Activated CD4-positive, alpha-beta memory T cell treated with anti-CD3 and anti-CD28 coated beads, Interleukin-2, amount 10 ng/mL, durations not matched to agents 7 days and 5 days (primary cell): ENCODE measurements around the gene CHAF1A. TPM values are rescaled to one million over a fixed set of nuclear protein-coding genes. Genes with fewer than 3 reads are reported as not detected.

Source experiments
- CTCF ChIA-PET: fragments of 350-600 bp; sonication (Branson Sonifier 250); formaldehyde crosslinking; loops from one replicate; lab custom pipeline; 2021; ENCODE audit warnings: antibody characterized with exemption, inconsistent platforms; lab: Charles Lee
- POLR2A ChIA-PET: fragments of 350-600 bp; sonication (Branson Sonifier 250); formaldehyde crosslinking; loops from one replicate; lab custom pipeline; 2021; ENCODE audit warnings: antibody characterized with exemption; lab: Charles Lee
- DNase-seq: peaks from one replicate; pipeline ENCODE4 v3.0.0-alpha.2; 2020
- H3K27ac Mint-ChIP-seq: one replicate; pipeline ENCODE4 v1.8.0; 2021; ENCODE audit warnings: mild to moderate bottlenecking, mixed read lengths
- H3K27me3 Mint-ChIP-seq: one replicate; pipeline ENCODE4 v1.8.0; 2021; ENCODE audit warnings: mixed read lengths
- H3K36me3 Mint-ChIP-seq: one replicate; pipeline ENCODE4 v1.8.0; 2021; ENCODE audit warnings: low read depth, mixed read lengths
- H3K4me1 Mint-ChIP-seq: one replicate; pipeline ENCODE4 v1.8.0; 2021; ENCODE audit warnings: mixed read lengths
- H3K4me3 Mint-ChIP-seq: one replicate; pipeline ENCODE4 v1.8.0; 2021; ENCODE audit warnings: mild to moderate bottlenecking, mixed read lengths
- H3K9me3 Mint-ChIP-seq: one replicate; pipeline ENCODE4 v1.8.0; 2021; ENCODE audit warnings: mixed read lengths
- total RNA-seq, 2 experiments: library from RNA; stranded (reverse); gene quantifications; one replicate each; pipeline ENCODE4 v1.2.3, GENCODE V29; 2021

Gene CHAF1A
- total RNA-seq, 2 experiments from 2014 or later = 71.7 to 82.5 TPM

- ChIA-PET POLR2A (no interaction called here), CTCF (no interaction called here)
- Mint-ChIP-seq H3K27me3 (no peaks in the 10 kb centered on the region), H3K27ac (no peak overlapping the region), H3K4me3 (no peak overlapping the region), H3K9me3 (no peaks in the 10 kb centered on the region), H3K36me3 (peaks cover 17% of the 10 kb centered on the region), H3K4me1 (peaks cover 2% of the 10 kb centered on the region)
- DNase-seq = no peak
These were observed 86.1 kb downstream of the CHAF1A start for GRCh38 chr19:4488496-4488895.

- CTCF ChIA-PET = no interaction called here
- H3K4me3 Mint-ChIP-seq = no peak overlapping the region
- H3K36me3 Mint-ChIP-seq = peaks cover 19% of the 10 kb centered on the region
- DNase-seq = no peak
- POLR2A ChIA-PET = no interaction called here
- H3K27me3 Mint-ChIP-seq = no peaks in the 10 kb centered on the region
- H3K4me1 Mint-ChIP-seq = no peaks in the 10 kb centered on the region
- H3K27ac Mint-ChIP-seq = no peak overlapping the region
- no peaks in the 10 kb centered on the region for H3K9me3 Mint-ChIP-seq
These were observed 89.0 kb downstream of the CHAF1A start for GRCh38 chr19:4491446-4491845.

- POLR2A ChIA-PET = no interaction called here
These were observed 90.1 kb downstream of the CHAF1A start for GRCh38 chr19:4492337-4493103.

More at GRCh38 chr19:4492337-4493103, 90.1 kb downstream of the CHAF1A start:
- Mint-ChIP-seq H3K36me3 (peaks cover 16% of the 10 kb centered on the region), H3K4me1 (no peaks in the 10 kb centered on the region), H3K9me3 (no peaks in the 10 kb centered on the region), H3K27ac (no peak overlapping the region), H3K4me3 (no peak overlapping the region), H3K27me3 (no peaks in the 10 kb centered on the region)
- CTCF ChIA-PET = no interaction called here
- no peak for DNase-seq

Other genes starting within 250 kb of the CHAF1A start
- gene CREB3L3, start 249.0 kb upstream of the CHAF1A start, total RNA-seq = under 1 TPM; 0.15 to 0.38 TPM
- 10 to 100 TPM; 37.0 to 37.7 TPM for gene SIRT6, start 220.1 kb upstream of the CHAF1A start, total RNA-seq
- 1 to 10 TPM; 1.3 TPM for gene ANKRD24, start 220.0 kb upstream of the CHAF1A start, total RNA-seq
- 1 to 10 TPM; 4.0 TPM for gene EBI3, start 173.1 kb upstream of the CHAF1A start, total RNA-seq
- gene YJU2, start 155.6 kb upstream of the CHAF1A start, total RNA-seq = 10 to 100 TPM; 21.7 to 25.3 TPM
- not detected for gene SHD, start 123.4 kb upstream of the CHAF1A start, total RNA-seq
- gene TMIGD2, start 100.3 kb upstream of the CHAF1A start, total RNA-seq = 1 to 10 TPM; 2.6 to 4.0 TPM
- gene FSD1, start 98.0 kb upstream of the CHAF1A start, total RNA-seq = 1 to 10 TPM; 3.2 to 3.4 TPM
- gene STAP2, start 63.8 kb upstream of the CHAF1A start, total RNA-seq = 1 to 10 TPM; 8.3 to 8.6 TPM
- 10 to 100 TPM; 19.1 to 20.4 TPM for gene MPND, start 59.1 kb upstream of the CHAF1A start, total RNA-seq
- 10 to 100 TPM; 62.1 to 64.0 TPM for gene SH3GL1, start 2.1 kb upstream of the CHAF1A start, total RNA-seq
- 10 to 100 TPM; 49.6 to 50.1 TPM for gene UBXN6, start 55.2 kb downstream of the CHAF1A start, total RNA-seq
- 10 to 100 TPM; 47.1 to 50.6 TPM for gene HDGFL2, start 69.7 kb downstream of the CHAF1A start, total RNA-seq
- not detected for gene PLIN4, start 115.8 kb downstream of the CHAF1A start, total RNA-seq
- not detected for gene PLIN5, start 132.6 kb downstream of the CHAF1A start, total RNA-seq
- gene LRG1, start 137.4 kb downstream of the CHAF1A start, total RNA-seq = under 1 TPM; 0.15 to 0.18 TPM
- not detected for gene SEMA6B, start 157.0 kb downstream of the CHAF1A start, total RNA-seq
- 10 to 100 TPM; 18.4 to 18.6 TPM for gene TNFAIP8L1, start 236.9 kb downstream of the CHAF1A start, total RNA-seq